G401.6 (cell line): ENCODE data around the gene PRKD1.
"Not testable (repeated sequence)": the region's sequence is repeated elsewhere in the genome, so short reads cannot be mapped to it uniquely, and the experiment has no call there.

ENCODE experiments used
- FAIRE-seq: peaks from 2 replicates; lab custom pipeline; 2012; peaks lifted over from hg19 to GRCh38; lab: Jason Lieb, UNC

The PRKD1 gene

DNA sequence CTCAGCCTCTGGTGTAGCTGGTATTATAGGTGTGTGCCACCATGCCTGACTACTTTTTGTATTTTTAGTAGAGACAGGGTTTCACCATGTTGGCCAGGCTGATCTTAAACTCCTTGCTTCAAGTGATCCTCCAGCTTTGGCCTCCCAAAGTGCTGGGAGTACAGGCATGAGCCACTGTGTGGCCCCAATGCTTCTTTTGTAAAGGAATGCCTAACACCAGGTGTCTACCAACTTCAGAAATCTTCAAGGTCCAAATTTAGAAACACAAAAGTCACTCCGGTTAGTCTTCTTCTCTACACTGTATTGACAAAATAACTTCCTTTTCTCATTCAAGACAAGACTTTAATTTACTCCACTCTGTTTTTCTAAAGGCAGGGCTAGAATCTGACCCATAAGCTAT, 188.7 kb downstream of the PRKD1 start:
- no peak for FAIRE-seq

DNA sequence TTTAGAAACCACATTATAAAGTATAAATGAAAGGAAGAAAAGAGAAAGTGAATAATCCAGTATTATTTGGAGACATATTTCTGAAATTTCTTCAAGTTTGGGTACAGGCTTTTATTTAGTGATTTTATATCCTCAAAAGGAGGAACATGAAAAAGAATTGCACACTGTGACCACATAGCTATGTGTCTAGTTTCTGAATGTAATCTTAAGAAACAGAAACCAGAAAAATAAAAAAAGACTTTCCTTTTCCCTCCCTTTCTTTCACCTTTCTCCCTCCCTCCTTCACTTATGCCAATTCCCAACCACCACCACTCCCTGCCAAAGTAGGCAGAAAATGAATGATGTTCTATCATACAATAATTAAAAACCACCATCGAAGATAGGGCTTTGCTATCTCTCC, 189.6 kb downstream of the PRKD1 start:
- FAIRE-seq = no peak

DNA sequence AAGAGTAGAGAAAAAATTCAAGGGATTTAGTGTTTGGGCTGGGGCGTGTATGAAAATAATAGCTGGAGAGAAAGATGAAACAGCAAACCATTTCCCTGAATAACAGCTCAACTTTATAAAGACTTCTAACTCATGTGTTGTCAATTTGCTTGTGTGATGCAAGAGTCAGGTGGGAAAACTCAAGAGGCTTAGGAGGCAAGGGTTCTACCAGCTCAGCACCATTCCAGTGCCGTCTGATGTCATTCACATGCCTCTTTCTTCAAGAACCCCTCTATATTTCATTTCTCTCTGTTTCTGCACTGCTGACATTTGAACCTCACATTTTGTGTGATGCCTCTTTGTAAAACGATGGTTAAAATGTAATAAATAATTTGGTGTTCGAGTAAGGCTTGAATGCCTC, 192.2 kb downstream of the PRKD1 start:
- FAIRE-seq = no peak

- FAIRE-seq = no peak
Measured at GRCh38 chr14:29734732-29735131, 192.9 kb downstream of the PRKD1 start.

- FAIRE-seq = not testable (repeated sequence)
Measured at GRCh38 chr14:29726560-29727331, 200.9 kb downstream of the PRKD1 start.

- FAIRE-seq = no peak
Measured at GRCh38 chr14:29724991-29725390, 202.7 kb downstream of the PRKD1 start.

- FAIRE-seq = no peak
Measured at GRCh38 chr14:29722831-29723230, 204.8 kb downstream of the PRKD1 start.

DNA sequence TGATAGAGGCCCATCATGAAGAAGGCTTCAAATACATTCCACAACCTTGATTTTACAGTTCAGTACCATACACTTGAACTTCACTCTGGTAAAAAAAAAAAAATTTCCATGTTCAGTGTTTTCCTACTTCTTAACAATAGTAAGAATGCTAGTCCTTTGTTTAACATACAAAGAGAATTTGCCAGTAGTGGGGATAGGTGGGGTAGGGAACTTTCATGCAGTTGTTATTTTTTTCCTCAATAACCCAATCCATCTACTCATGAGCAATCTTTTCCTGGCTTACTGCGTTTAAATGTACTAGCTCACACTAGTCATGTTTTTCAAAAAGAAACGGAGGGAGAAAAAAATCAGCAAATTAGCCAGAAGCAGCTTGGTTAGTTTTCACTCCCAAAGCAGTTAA, 206.1 kb downstream of the PRKD1 start:
- no peak for FAIRE-seq

GRCh38 chr14:29717901-29718300, 209.7 kb downstream of the PRKD1 start:
- FAIRE-seq = no peak

- FAIRE-seq = no peak
Measured at GRCh38 chr14:29716150-29716549, 211.5 kb downstream of the PRKD1 start.

DNA sequence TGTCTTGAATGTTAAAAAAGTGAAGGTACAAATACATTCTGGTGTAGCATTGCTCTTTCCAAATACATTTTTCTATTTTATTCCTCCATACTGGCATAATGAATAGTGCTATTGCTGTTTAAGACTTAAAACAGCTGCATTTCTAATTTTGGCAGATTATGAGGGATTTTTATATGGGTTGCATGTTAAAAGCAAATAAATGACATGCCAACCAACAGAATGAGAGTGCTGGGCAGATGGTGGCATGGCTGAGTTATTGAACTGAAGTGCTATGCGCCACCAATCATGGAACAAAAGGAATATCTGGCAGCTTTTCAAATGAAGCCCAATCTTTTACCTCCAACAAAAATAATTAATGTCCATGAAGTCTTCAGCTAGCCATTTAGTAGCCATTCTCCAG, 215.0 kb downstream of the PRKD1 start:
- no peak for FAIRE-seq

DNA sequence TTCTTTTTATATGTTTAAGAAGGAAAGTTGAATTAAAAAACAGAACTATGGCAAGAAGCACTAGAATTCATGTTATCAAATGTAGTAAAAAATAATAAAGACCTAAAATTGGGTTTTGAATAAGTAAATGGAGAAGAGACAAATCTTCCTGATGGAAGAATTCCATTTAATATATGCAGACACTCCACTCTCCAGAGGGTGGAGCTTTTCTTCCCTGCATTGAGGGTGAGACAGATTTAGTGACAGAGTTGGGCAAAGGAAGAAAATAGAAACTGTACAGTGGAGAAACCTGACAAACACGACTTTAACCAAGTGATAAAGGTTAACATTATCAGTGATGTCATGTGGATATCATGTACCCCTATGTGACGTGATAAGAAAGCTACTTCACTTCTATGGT, 217.6 kb downstream of the PRKD1 start:
- no peak for FAIRE-seq

- FAIRE-seq = no peak
Measured at GRCh38 chr14:29709490-29709889, 218.2 kb downstream of the PRKD1 start.

DNA sequence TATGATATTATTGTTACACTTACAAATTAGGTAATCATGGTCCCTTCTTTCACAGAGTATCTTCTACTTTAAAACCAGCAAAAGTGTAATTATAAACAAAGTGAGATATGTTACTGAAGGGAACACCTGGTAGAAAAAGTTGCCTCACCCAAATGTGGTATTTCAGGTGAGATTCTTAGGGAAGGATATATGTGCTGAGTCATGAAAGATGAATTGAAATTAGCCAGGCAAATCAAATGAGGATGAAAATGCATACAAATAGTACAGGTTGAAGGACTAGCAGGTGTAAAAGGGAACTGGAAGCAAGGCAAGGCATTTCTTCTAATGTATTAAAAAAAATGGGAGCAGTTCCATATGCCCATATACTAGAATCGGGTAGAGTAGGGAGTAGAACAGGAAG, 220.9 kb downstream of the PRKD1 start:
- no peak for FAIRE-seq

- no peak for FAIRE-seq
Measured at GRCh38 chr14:29705801-29706200, 221.8 kb downstream of the PRKD1 start.

GRCh38 chr14:29689597-29689996, 238.1 kb downstream of the PRKD1 start:
- FAIRE-seq = not testable (repeated sequence)

GRCh38 chr14:29687866-29688265, 239.8 kb downstream of the PRKD1 start:
- FAIRE-seq = no peak

DNA sequence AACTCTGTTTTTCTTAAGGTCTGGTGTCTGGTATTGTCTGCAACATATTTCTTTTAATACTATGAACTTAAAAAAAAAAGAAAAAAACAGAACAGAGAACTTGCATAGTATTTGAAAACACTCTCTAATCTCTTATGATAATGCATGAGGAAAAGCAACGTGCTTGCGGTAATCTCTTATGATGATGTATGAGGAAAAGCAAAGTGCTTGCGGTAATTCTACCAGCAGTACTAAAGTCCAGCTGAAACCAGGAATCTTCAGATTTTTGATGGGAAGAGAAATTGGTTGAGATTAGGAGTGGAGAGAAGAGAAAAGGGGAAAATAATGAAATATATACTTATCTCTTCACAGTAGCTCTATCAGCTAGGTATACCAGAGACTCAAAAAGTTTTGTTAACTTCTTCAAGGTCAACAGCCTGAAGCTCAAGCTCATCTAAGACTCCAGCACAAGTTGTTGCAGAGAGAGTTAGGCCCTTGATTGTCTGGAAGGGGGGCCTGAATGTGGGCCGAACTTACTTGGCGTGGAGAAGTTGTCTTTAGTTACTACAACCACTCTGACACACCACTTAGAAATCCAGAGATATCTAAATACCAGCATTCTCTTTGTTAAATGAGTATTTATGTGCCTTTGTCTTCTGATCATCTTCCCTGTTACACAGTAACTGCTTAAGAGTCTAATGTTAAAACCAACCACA, 240.4 kb downstream of the PRKD1 start:
- FAIRE-seq = no peak

DNA sequence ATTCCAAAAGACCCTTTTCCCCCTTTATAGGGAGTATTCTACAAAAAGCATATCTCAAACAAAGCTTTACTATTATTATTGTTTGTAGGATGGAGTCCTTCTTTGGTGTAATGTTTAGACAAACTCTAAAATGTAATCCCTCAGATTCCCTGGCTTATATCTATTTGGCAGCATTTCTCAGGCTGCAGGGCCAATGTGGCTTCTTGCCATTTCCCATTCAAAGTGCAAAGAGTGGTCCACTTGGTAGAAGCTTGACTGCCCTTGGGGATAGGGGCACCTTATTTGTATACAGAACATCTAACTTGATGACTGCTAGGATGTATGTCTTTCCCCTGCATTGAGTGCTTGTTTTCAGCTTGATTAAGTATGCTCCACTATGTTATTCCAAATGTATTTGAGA, 242.7 kb downstream of the PRKD1 start:
- FAIRE-seq = no peak

- no peak for FAIRE-seq
Measured at GRCh38 chr14:29682789-29683188, 244.9 kb downstream of the PRKD1 start.

DNA sequence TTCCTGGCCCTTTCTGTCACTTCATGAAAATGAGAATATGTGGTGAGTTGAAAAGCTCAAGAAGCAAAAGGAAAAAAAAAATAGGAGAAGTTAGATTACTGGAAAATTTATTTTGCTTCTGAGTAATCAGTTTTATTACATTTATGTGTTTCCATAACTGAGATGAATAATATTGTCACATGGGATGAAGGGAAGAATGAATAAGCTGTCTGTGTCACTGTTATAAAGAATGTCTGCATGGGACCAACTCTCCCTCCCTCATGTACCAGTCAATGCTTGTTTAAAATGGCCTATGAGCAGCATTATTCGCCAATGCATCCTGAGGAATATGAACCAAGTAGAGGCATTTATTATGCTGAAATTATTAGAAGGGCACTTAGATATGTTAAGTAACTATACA, 246.3 kb downstream of the PRKD1 start:
- FAIRE-seq = no peak

GRCh38 chr14:29674566-29675285, 252.9 kb downstream of the PRKD1 start:
- FAIRE-seq = no peak

- no peak for FAIRE-seq
Measured at GRCh38 chr14:29672831-29673230, 254.8 kb downstream of the PRKD1 start.
